Endodermal cell (in vitro differentiated cells): ENCODE measurements around the gene TMEM145. TPM values are rescaled to one million over a fixed set of nuclear protein-coding genes. Genes with fewer than 3 reads are reported as not detected.

ENCODE experiments used
- DNase-seq: peaks from one replicate; pipeline ENCODE4 v3.0.0-alpha.2; 2017
- H3K27ac ChIP-seq: 2 replicates; pipeline ENCODE4 v1.5.1; 2013; ENCODE audit warnings: mild to moderate bottlenecking, low read depth, low read length, moderate library complexity
- H3K27me3 ChIP-seq: 2 replicates; pipeline ENCODE4 v1.6.1; 2013; ENCODE audit warnings: mild to moderate bottlenecking, low read length, moderate library complexity; ENCODE audit not compliant: insufficient read depth, control insufficient read depth, poor library complexity, severe bottlenecking
- H3K36me3 ChIP-seq: 2 replicates; pipeline ENCODE4 v1.7.0; 2013; ENCODE audit warnings: mild to moderate bottlenecking, low read length, moderate library complexity; ENCODE audit not compliant: control insufficient read depth, insufficient read depth
- H3K4me1 ChIP-seq: one replicate; pipeline ENCODE4 v1.7.0; 2013; ENCODE audit warnings: low read length; ENCODE audit not compliant: control insufficient read depth, insufficient read depth
- H3K4me3 ChIP-seq: 2 replicates; pipeline ENCODE4 v1.5.1; 2013; ENCODE audit warnings: mild to moderate bottlenecking, low read length, moderate library complexity
- H3K9ac ChIP-seq: 2 replicates; pipeline ENCODE4 v1.6.1; 2013; ENCODE audit warnings: mild to moderate bottlenecking, low read length, moderate library complexity; ENCODE audit not compliant: poor library complexity, severe bottlenecking; ENCODE audit errors: extremely low read depth
- H3K9me3 ChIP-seq: 2 replicates; pipeline ENCODE4 v1.6.1; 2013; ENCODE audit warnings: mild to moderate bottlenecking, low read length, moderate library complexity; ENCODE audit not compliant: control insufficient read depth
- H3K27ac Mint-ChIP-seq: 2 replicates; pipeline ENCODE4 v1.8.0; 2020; ENCODE audit warnings: mixed read lengths
- H3K27me3 Mint-ChIP-seq: 2 replicates; pipeline ENCODE4 v1.8.0; 2021; ENCODE audit warnings: mild to moderate bottlenecking, mixed read lengths; ENCODE audit not compliant: insufficient read depth
- H3K36me3 Mint-ChIP-seq: 2 replicates; pipeline ENCODE4 v1.8.0; 2020; ENCODE audit warnings: low read depth, mixed read lengths
- H3K4me1 Mint-ChIP-seq: 2 replicates; pipeline ENCODE4 v1.8.0; 2020; ENCODE audit warnings: mixed read lengths
- H3K4me3 Mint-ChIP-seq: 2 replicates; pipeline ENCODE4 v1.8.0; 2020; ENCODE audit warnings: mild to moderate bottlenecking, moderate library complexity, mixed read lengths
- H3K9me3 Mint-ChIP-seq: 2 replicates; pipeline ENCODE4 v1.8.0; 2020; ENCODE audit warnings: mild to moderate bottlenecking, mixed read lengths
- CTCF ChIP-seq: fragments of 200-600 bp; sonication (generic); conservative IDR thresholded peaks from 2 replicates; pipeline ENCODE4 v1.5.0; 2021; ENCODE audit warnings: antibody characterized with exemption, mild to moderate bottlenecking
- WGBS, 2 experiments: methylation state at CpG; one replicate each; pipeline versions ENCODE4 v1.1.5 to v1.1.7; 2013; ENCODE audit warnings: missing lambda C conversion rate in 2 of 2, mixed read lengths in 1 of 2; ENCODE audit not compliant: insufficient coverage in 1 of 2, insufficient read length in 1 of 2; 5-methylcytosine and 5-hydroxymethylcytosine counted together
- total RNA-seq, 2 donors: library from RNA; stranded (reverse); fragmentation: NEBNext Ultra II Directional in 1 of 2; extraction: Animal tissue kit (Norgen Biotek cat#: 25700) in 1 of 2; gene quantifications; 2 replicates in 1 of 2; 3 replicates in 1 of 2; pipeline ENCODE4 v1.2.1, GENCODE V29; 2021

The TMEM145 gene
- total RNA-seq, 2 donors from 2014 or later: 0.38 to 0.42 TPM

GRCh38 chr19:42317535-42317934 is 4.4 kb downstream of the TMEM145 start:
- TF ChIP-seq CTCF: no peak
- H3K27ac Mint-ChIP-seq: no peak overlapping the region
- Histone ChIP-seq H3K27ac (no peak overlapping the region), H3K9ac (no peak overlapping the region), H3K4me3 (no peak overlapping the region), H3K36me3 (no peaks in the 10 kb centered on the region), H3K4me1 (no peaks in the 10 kb centered on the region), H3K9me3 (no peaks in the 10 kb centered on the region), H3K27me3 (peaks cover 46% of the 10 kb centered on the region)
- DNase-seq: no peak
- no peaks in the 10 kb centered on the region for H3K36me3 Mint-ChIP-seq
- H3K4me3 Mint-ChIP-seq: no peak overlapping the region
- H3K4me1 Mint-ChIP-seq: peaks cover 5% of the 10 kb centered on the region
- 74 to 83% methylated on average over 4 to 13 of the region's 13 CpGs for WGBS, 2 experiments
- H3K27me3 Mint-ChIP-seq: peaks cover 68% of the 10 kb centered on the region
- H3K9me3 Mint-ChIP-seq: no peaks in the 10 kb centered on the region

- Mint-ChIP-seq H3K36me3 (no peaks in the 10 kb centered on the region), H3K4me1 (peaks cover 3% of the 10 kb centered on the region), H3K9me3 (no peaks in the 10 kb centered on the region), H3K27ac (no peak overlapping the region), H3K27me3 (peaks cover 57% of the 10 kb centered on the region), H3K4me3 (no peak overlapping the region)
- no peaks in the 10 kb centered on the region for H3K9me3 ChIP-seq
- no peak overlapping the region for H3K27ac ChIP-seq
- no peak overlapping the region for H3K4me3 ChIP-seq
- 85 to 91% methylated on average over 7 to 9 of the region's 9 CpGs for WGBS, 2 experiments
- no peak for DNase-seq
- no peak for TF ChIP-seq CTCF
- no peak overlapping the region for H3K9ac ChIP-seq
- no peaks in the 10 kb centered on the region for H3K4me1 ChIP-seq
- no peaks in the 10 kb centered on the region for H3K36me3 ChIP-seq
- peaks cover 49% of the 10 kb centered on the region for H3K27me3 ChIP-seq
These were observed 9.2 kb downstream of the TMEM145 start for GRCh38 chr19:42322305-42322704.

- Histone ChIP-seq H3K9ac (no peak overlapping the region), H3K27me3 (peaks cover 49% of the 10 kb centered on the region), H3K36me3 (no peaks in the 10 kb centered on the region), H3K27ac (no peak overlapping the region), H3K4me1 (no peaks in the 10 kb centered on the region), H3K4me3 (no peak overlapping the region), H3K9me3 (no peaks in the 10 kb centered on the region)
- WGBS, 2 experiments: 20 to 25% methylated on average over 21 to 29 of the region's 29 CpGs
- Mint-ChIP-seq H3K27me3 (peaks cover 55% of the 10 kb centered on the region), H3K36me3 (no peaks in the 10 kb centered on the region), H3K4me1 (peaks cover 3% of the 10 kb centered on the region), H3K4me3 (peak overlapping the region; percentile 44), H3K27ac (no peak overlapping the region), H3K9me3 (no peaks in the 10 kb centered on the region)
- TF ChIP-seq CTCF: no peak
- peak; percentile 82 for DNase-seq
These were observed 10.4 kb downstream of the TMEM145 start for GRCh38 chr19:42323473-42323851.
